Heart left ventricle (tissue), 16 donors: ENCODE results near the gene TMEM14A. TPM values are rescaled to one million over a fixed set of nuclear protein-coding genes. Genes with fewer than 3 reads are reported as not detected.

Source experiments
- ATAC-seq, 4 donors: fragments of 200-7000 bp; cut with Tn5 transposase; one replicate each; pipeline ENCODE4 v1.9.1; 2020 to 2022; ENCODE audit warnings: moderate library complexity in 4 of 4, mild to moderate bottlenecking in 3 of 4, moderate number of reproducible peaks in 1 of 4
- DNase-seq, 5 donors: peaks; one replicate each; pipeline ENCODE4 v3.0.0-alpha.2; 2020
- H3K27ac ChIP-seq, 12 donors: fragments of 200-600 bp; sonication (generic) in 4 of 12; one replicate each; pipeline versions ENCODE4 v1.5.0 to v1.8.0; 2016 to 2022; ENCODE audit warnings: mild to moderate bottlenecking in 2 of 12
- H3K27me3 ChIP-seq, 9 donors: fragments of 200-600 bp; sonication (generic) in 2 of 9; one replicate each; pipeline versions ENCODE4 v1.5.1 to v1.8.0; 2016 to 2022; ENCODE audit warnings: mild to moderate bottlenecking in 3 of 9
- H3K36me3 ChIP-seq, 9 donors: fragments of 200-600 bp; sonication (generic) in 2 of 9; one replicate each; pipeline versions ENCODE4 v1.5.0 to v1.8.0; 2018 to 2022; ENCODE audit warnings: mild to moderate bottlenecking in 2 of 9
- H3K4me1 ChIP-seq, 12 donors: fragments of 200-600 bp; sonication (generic) in 4 of 12; one replicate each; pipeline versions ENCODE4 v1.5.0 to v1.8.0; 2016 to 2022; ENCODE audit warnings: mild to moderate bottlenecking in 3 of 12
- H3K4me3 ChIP-seq, 12 donors: fragments of 200-600 bp; sonication (generic) in 4 of 12; one replicate each; pipeline versions ENCODE4 v1.5.0 to v1.8.0; 2017 to 2022; ENCODE audit warnings: mild to moderate bottlenecking in 9 of 12, moderate library complexity in 4 of 12
- H3K9me3 ChIP-seq, 12 donors: fragments of 200-600 bp; sonication (generic) in 4 of 12; one replicate each; pipeline versions ENCODE4 v1.5.0 to v1.8.0; 2016 to 2022; ENCODE audit warnings: mild to moderate bottlenecking in 1 of 12
- CTCF ChIP-seq, 12 donors: fragments of 200-600 bp; sonication (generic) in 4 of 12; IDR thresholded peaks; one replicate each; pipeline versions ENCODE4 v1.5.0 to v1.8.0; 2018 to 2022; ENCODE audit warnings: antibody characterized with exemption in 12 of 12, mild to moderate bottlenecking in 5 of 12
- POLR2A ChIP-seq, 2 donors: fragments of 450-650 bp; IDR thresholded peaks; one replicate each; pipeline ENCODE4 v1.6.1; 2017; ENCODE audit warnings: antibody characterized with exemption in 2 of 2, mild to moderate bottlenecking in 2 of 2, moderate library complexity in 2 of 2
- WGBS, 4 donors: extraction: QIAGEN DNeasy Blood & Tissue Kit in 2 of 4; methylation state at CpG; one replicate each; pipeline versions ENCODE4 v1.1.5 to v1.1.7; 2013 to 2018; 5-methylcytosine and 5-hydroxymethylcytosine counted together
- intact Hi-C, 10 donors: fragments of 100-400 bp; cut with DNase I; formaldehyde crosslinking; loops; one replicate each; pipeline versions ENCODE4 v1.11.1 to v1.14.2; 2022
- polyA plus RNA-seq, 2 donors: library from polyadenylated mRNA; stranded (reverse); fragments of 200-250 nt; gene quantifications; one replicate each; pipeline ENCODE4 v1.2.3, GENCODE V29; 2013
- total RNA-seq, 9 donors: library from RNA; depleted of rRNA in 2 of 9; stranded (reverse); fragments of >200 nt in 2 of 9; fragmentation: NEBNext Ultra II Directional in 3 of 9; extraction: Animal tissue kit (Norgen Biotek cat#: 25700) in 3 of 9; gene quantifications; one replicate each; pipeline versions ENCODE4 v1.1.0 to v1.2.4, GENCODE V29; 2016 to 2023
- donor health status: ischemic (EF 13 %, LVEDD 7.1; RV severe dilation, severe dysfunction).
- donor health status: healthy with polysubstance abuse.
- donor health status: DM: no; HTN: yes; CAD: no.
- donor health status: DM: no; HTN: no; CAD: no.
- donor health status: ischemic (EF 25% LVEDD 6.9; RV normal size, moderate dysfunction).
- donor health status: ischemic (EF 25% LVEDD 5.7; RV mildly dilated, moderate dysfunction).
- donor health status: healthy.
- donor health status: DM: yes; HTN: yes; CAD: no.
- donor health status: ischemic (EF 35%, LVEDD 5.7; RV mildly dilated, moderate dysfunction).
- donor health status: nonischemic (EF 11% LVEDD 7.7; RV severe dilation, severe dysfunction).
- donor health status: DM: yes; HTN: yes; CAD: no.
- donor health status: PGD.
- donor health status: ischemic (EF 29% LVEDD 5.4; RV normal size, mild dysfunction).
- donor health status: nonischemic (EF 23%, LVEDD 6.1; RV moderate dilation, normal function).

TMEM14A gene
- total and polyA plus RNA-seq, 11 donors: 5.0 to 13.5 (median 8.0) TPM

GRCh38 chr6:52666523-52666922, 4.4 kb upstream of the TMEM14A start:
- peaks cover 0 to 7% (median 0%) of the 10 kb centered on the region in 9 donors for H3K27me3 ChIP-seq
- H3K27ac ChIP-seq: no peak overlapping the region
- intact Hi-C loops: loop anchor here in 7 of 10 donors (5.0 to 10.0 kb wide), 6 partner anchors 172 to 392 kb away; partner anchors contain the start of gene MCM3 (in 3 of the 7)
- H3K36me3 ChIP-seq: no peaks in the 10 kb centered on the region
- 92 to 100% (median 97%) methylated on average over 2 of the region's 2 CpGs for WGBS, 4 donors
- no peaks in the 10 kb centered on the region for H3K9me3 ChIP-seq
- H3K4me3 ChIP-seq: no peak overlapping the region
- peaks cover 0 to 45% (median 17%) of the 10 kb centered on the region in 12 donors for H3K4me1 ChIP-seq
- no peak for ATAC-seq
- no peak for DNase-seq
- TF ChIP-seq CTCF (IDR thresholded peaks at IDR 0.05) (no peak), POLR2A (IDR thresholded peaks at IDR 0.05) (no peak)

GRCh38 chr6:52667572-52667971, 3.3 kb upstream of the TMEM14A start:
- DNase-seq (no peak), ATAC-seq (no peak)
- Histone ChIP-seq H3K9me3 (no peaks in the 10 kb centered on the region), H3K27me3 (peaks cover 0 to 12% (median 0%) of the 10 kb centered on the region in 9 donors), H3K4me3 (no peak overlapping the region), H3K4me1 (peaks cover 0 to 52% (median 20%) of the 10 kb centered on the region in 12 donors), H3K36me3 (no peaks in the 10 kb centered on the region), H3K27ac (no peak overlapping the region)
- TF ChIP-seq CTCF (IDR thresholded peaks at IDR 0.05): no peak
- no peak for TF ChIP-seq POLR2A (IDR thresholded peaks at IDR 0.05)
- intact Hi-C loops: loop anchor here in 7 of 10 donors (5.0 to 10.0 kb wide), 6 partner anchors 173 to 393 kb away; partner anchors contain the start of gene MCM3 (in 3 of the 7)
- WGBS, 4 donors: 79 to 88% (median 85%) methylated on average over 1 of the region's 1 CpG

GRCh38 chr6:52671676-52672075, 763 bp downstream of the TMEM14A start:
- no peak overlapping the region for H3K27ac ChIP-seq

More at GRCh38 chr6:52671676-52672075, 763 bp downstream of the TMEM14A start:
- H3K4me1 ChIP-seq: peaks cover 0 to 24% (median 11%) of the 10 kb centered on the region in 12 donors
- ATAC-seq (no peak), DNase-seq (no peak)
- H3K27me3 ChIP-seq: peaks cover 0 to 13% (median 0%) of the 10 kb centered on the region in 9 donors
- TF ChIP-seq POLR2A (IDR thresholded peaks at IDR 0.05) (no peak), CTCF (IDR thresholded peaks at IDR 0.05) (no peak)
- H3K9me3 ChIP-seq: no peaks in the 10 kb centered on the region
- intact Hi-C loops: no loop called here
- peak overlapping the region in 11 of 12 donors; percentile 40 to 97 (median 66) for H3K4me3 ChIP-seq
- 74 to 80% (median 79%) methylated on average over 9 of the region's 9 CpGs for WGBS, 4 donors
- peaks cover 0 to 4% (median 2%) of the 10 kb centered on the region in 9 donors for H3K36me3 ChIP-seq
